IMR-90 (cell line): ENCODE measurements around the gene COA3.
A peak's percentile ranks its signal among the peaks of the same experiment; 100 is the strongest.

Experiments
- BHLHE40 ChIP-seq: fragments of 150-350 bp; IDR thresholded peaks from 2 replicates; pipeline ENCODE4 v1.6.1; 2016; ENCODE audit warnings: mild to moderate bottlenecking, low read depth, low read length
- CEBPB ChIP-seq: IDR thresholded peaks from 2 replicates; pipeline ENCODE4 v1.6.1; 2012; ENCODE audit warnings: low read depth, low read length, improper control_type of control experiment
- FOS ChIP-seq: fragments of 150-350 bp; IDR thresholded peaks from 2 replicates; pipeline ENCODE4 v1.6.1; 2016; ENCODE audit warnings: low read depth, low read length
- MAFK ChIP-seq: IDR thresholded peaks from 2 replicates; pipeline ENCODE4 v1.6.1; 2012; ENCODE audit warnings: low read depth, low read length, improper control_type of control experiment
- MAZ ChIP-seq: IDR thresholded peaks from 2 replicates; pipeline ENCODE4 v1.6.1; 2012; ENCODE audit warnings: low read depth, mild to moderate bottlenecking, low read length, improper control_type of control experiment, moderate library complexity, borderline replicate concordance
- MXI1 ChIP-seq: IDR thresholded peaks from 2 replicates; pipeline ENCODE4 v1.6.1; 2012; ENCODE audit warnings: low read depth, mild to moderate bottlenecking, low read length, moderate library complexity, borderline replicate concordance
- POLR2A ChIP-seq: IDR thresholded peaks from 2 replicates; pipeline ENCODE4 v1.6.1; 2012; ENCODE audit warnings: mild to moderate bottlenecking, low read depth, low read length
- RAD21 ChIP-seq: IDR thresholded peaks from 2 replicates; pipeline ENCODE4 v1.6.1; 2012; ENCODE audit warnings: low read length, improper control_type of control experiment
- RCOR1 ChIP-seq: IDR thresholded peaks from 2 replicates; pipeline ENCODE4 v1.6.1; 2012; ENCODE audit warnings: mild to moderate bottlenecking, low read length, improper control_type of control experiment; ENCODE audit not compliant: insufficient replicate concordance
- RFX5 ChIP-seq: IDR thresholded peaks from 2 replicates; pipeline ENCODE4 v1.8.0; 2012; ENCODE audit warnings: low read depth, mild to moderate bottlenecking, low read length, moderate library complexity
- SMC3 ChIP-seq: fragments of 150-350 bp; IDR thresholded peaks from 2 replicates; pipeline ENCODE4 v1.6.1; 2016; ENCODE audit warnings: low read depth, mild to moderate bottlenecking, antibody characterized with exemption, low read length, moderate library complexity
- TF ChIP-seq, protein P1 (sequence below): conservative IDR thresholded peaks from 2 replicates; pipeline ENCODE4 v1.5.1; 2012; ENCODE audit warnings: mild to moderate bottlenecking, low read depth, low read length, improper control_type of control experiment
- TF ChIP-seq, protein P2 (sequence below): fragments of 150-350 bp; IDR thresholded peaks from 2 replicates; pipeline ENCODE4 v1.6.1; 2017; ENCODE audit warnings: mild to moderate bottlenecking, antibody characterized with exemption, low read length, low read depth
- TF ChIP-seq, protein P3 (sequence below): fragments of 150-350 bp; IDR thresholded peaks from 2 replicates; pipeline ENCODE4 v1.6.1; 2016; ENCODE audit warnings: low read depth, mild to moderate bottlenecking, low read length, moderate library complexity, borderline replicate concordance

- TF ChIP-seq CEBPB (peak; percentile 30; the same call in 1 of the 2 replicates), RFX5 (no peak), SMC3 (no peak), RCOR1 (no peak), MAFK (no peak), POLR2A (no peak), RAD21 (no peak), MXI1 (no peak), BHLHE40 (no peak), MAZ (no peak), FOS (no peak)
- TF ChIP-seq, protein P1, sequence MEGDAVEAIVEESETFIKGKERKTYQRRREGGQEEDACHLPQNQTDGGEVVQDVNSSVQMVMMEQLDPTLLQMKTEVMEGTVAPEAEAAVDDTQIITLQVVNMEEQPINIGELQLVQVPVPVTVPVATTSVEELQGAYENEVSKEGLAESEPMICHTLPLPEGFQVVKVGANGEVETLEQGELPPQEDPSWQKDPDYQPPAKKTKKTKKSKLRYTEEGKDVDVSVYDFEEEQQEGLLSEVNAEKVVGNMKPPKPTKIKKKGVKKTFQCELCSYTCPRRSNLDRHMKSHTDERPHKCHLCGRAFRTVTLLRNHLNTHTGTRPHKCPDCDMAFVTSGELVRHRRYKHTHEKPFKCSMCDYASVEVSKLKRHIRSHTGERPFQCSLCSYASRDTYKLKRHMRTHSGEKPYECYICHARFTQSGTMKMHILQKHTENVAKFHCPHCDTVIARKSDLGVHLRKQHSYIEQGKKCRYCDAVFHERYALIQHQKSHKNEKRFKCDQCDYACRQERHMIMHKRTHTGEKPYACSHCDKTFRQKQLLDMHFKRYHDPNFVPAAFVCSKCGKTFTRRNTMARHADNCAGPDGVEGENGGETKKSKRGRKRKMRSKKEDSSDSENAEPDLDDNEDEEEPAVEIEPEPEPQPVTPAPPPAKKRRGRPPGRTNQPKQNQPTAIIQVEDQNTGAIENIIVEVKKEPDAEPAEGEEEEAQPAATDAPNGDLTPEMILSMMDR = no peak
- TF ChIP-seq, protein P2, sequence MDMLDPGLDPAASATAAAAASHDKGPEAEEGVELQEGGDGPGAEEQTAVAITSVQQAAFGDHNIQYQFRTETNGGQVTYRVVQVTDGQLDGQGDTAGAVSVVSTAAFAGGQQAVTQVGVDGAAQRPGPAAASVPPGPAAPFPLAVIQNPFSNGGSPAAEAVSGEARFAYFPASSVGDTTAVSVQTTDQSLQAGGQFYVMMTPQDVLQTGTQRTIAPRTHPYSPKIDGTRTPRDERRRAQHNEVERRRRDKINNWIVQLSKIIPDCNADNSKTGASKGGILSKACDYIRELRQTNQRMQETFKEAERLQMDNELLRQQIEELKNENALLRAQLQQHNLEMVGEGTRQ = no peak
- TF ChIP-seq, protein P3, sequence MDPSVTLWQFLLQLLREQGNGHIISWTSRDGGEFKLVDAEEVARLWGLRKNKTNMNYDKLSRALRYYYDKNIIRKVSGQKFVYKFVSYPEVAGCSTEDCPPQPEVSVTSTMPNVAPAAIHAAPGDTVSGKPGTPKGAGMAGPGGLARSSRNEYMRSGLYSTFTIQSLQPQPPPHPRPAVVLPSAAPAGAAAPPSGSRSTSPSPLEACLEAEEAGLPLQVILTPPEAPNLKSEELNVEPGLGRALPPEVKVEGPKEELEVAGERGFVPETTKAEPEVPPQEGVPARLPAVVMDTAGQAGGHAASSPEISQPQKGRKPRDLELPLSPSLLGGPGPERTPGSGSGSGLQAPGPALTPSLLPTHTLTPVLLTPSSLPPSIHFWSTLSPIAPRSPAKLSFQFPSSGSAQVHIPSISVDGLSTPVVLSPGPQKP = no peak
Observed at GRCh38 chr17:42846594-42847280, 48.2 kb upstream of the COA3 start.
